Small intestine (tissue), 7 donors: ENCODE data around the gene ITGB3BP. TPM values are rescaled to one million over a fixed set of nuclear protein-coding genes. Genes with fewer than 3 reads are reported as not detected.

Experiments
- DNase-seq, 2 donors: peaks; one replicate each; pipeline versions ENCODE4 v3.0.0 to v3.0.0-alpha.2; 2013
- FAIRE-seq: peaks from 2 replicates; lab custom pipeline; 2012; peaks lifted over from hg19 to GRCh38; lab: Jason Lieb, UNC
- H3K27ac ChIP-seq, 3 donors: one replicate each; pipeline ENCODE4 v1.5.1; 2013; ENCODE audit warnings: low read length in 2 of 3, mild to moderate bottlenecking in 2 of 3, control low read depth in 1 of 3, inconsistent platforms in 1 of 3, low read depth in 1 of 3, moderate library complexity in 1 of 3
- H3K27me3 ChIP-seq, 3 donors: one replicate each; pipeline ENCODE4 v1.6.1; 2013; ENCODE audit warnings: low read length in 3 of 3, inconsistent platforms in 1 of 3; ENCODE audit not compliant: control insufficient read depth in 3 of 3, insufficient read depth in 3 of 3
- H3K36me3 ChIP-seq, 3 donors: one replicate each; pipeline ENCODE4 v1.6.1; 2013; ENCODE audit warnings: low read length in 3 of 3, inconsistent platforms in 1 of 3, low read depth in 1 of 3, mild to moderate bottlenecking in 1 of 3, moderate library complexity in 1 of 3; ENCODE audit not compliant: control insufficient read depth in 3 of 3, insufficient read depth in 2 of 3
- H3K4me1 ChIP-seq, 3 donors: one replicate each; pipeline ENCODE4 v1.6.1; 2013; ENCODE audit warnings: low read length in 2 of 3, inconsistent platforms in 1 of 3, low read depth in 1 of 3, mild to moderate bottlenecking in 1 of 3, moderate library complexity in 1 of 3; ENCODE audit not compliant: control insufficient read depth in 3 of 3, insufficient read depth in 2 of 3
- H3K4me3 ChIP-seq, 3 donors: one replicate each; pipeline ENCODE4 v1.5.1; 2013; ENCODE audit warnings: low read length in 3 of 3, control low read depth in 1 of 3, inconsistent platforms in 1 of 3, low read depth in 1 of 3, mild to moderate bottlenecking in 1 of 3, moderate library complexity in 1 of 3
- H3K9me3 ChIP-seq, 2 donors: one replicate each; pipeline ENCODE4 v1.6.1; 2013; ENCODE audit warnings: low read depth in 1 of 2, low read length in 1 of 2; ENCODE audit not compliant: control insufficient read depth in 2 of 2, insufficient read depth in 1 of 2
- WGBS, 3 donors: extraction: QIAGEN DNeasy Blood & Tissue Kit; methylation state at CpG; one replicate each; pipeline ENCODE4 v1.1.7; 2013; 5-methylcytosine and 5-hydroxymethylcytosine counted together
- polyA plus RNA-seq, 4 donors: library from polyadenylated mRNA; stranded (reverse) in 3 of 4; unstranded in 1 of 4; fragments of 200-250 nt in 3 of 4; fragments of 120-200 nt in 1 of 4; gene quantifications; one replicate each; pipeline versions ENCODE4 v1.2.1 to v1.2.3, GENCODE V29; 2013
- donor health status: healthy with polysubstance abuse.
- donor health status: control.
- donor health status: control.
- donor health status: Bipolar disorder and iron deficiency.
- donor health status: healthy.

Gene ITGB3BP
- polyA plus RNA-seq, 4 donors: 10.5 to 30.2 (median 17.0) TPM

GRCh38 chr1:63532727-63533126 lies 9.7 kb upstream of the ITGB3BP start:
- Histone ChIP-seq H3K36me3 (peaks cover 0 to 3% (median 0%) of the 10 kb centered on the region in 3 donors), H3K4me3 (no peak overlapping the region), H3K4me1 (no peaks in the 10 kb centered on the region), H3K27me3 (no peaks in the 10 kb centered on the region), H3K9me3 (no peaks in the 10 kb centered on the region), H3K27ac (no peak overlapping the region)
- DNase-seq (no peak), FAIRE-seq (no peak)
- WGBS, 3 donors: 84 to 93% (median 89%) methylated on average over 1 of the region's 1 CpG

GRCh38 chr1:63524201-63524600 lies 1.2 kb upstream of the ITGB3BP start:
- WGBS, 3 donors: 12 to 39% (median 35%) methylated on average over 3 of the region's 3 CpGs
- DNase-seq (peak in 1 of 2 donors; percentile 2), FAIRE-seq (no peak)
- Histone ChIP-seq H3K27me3 (no peaks in the 10 kb centered on the region), H3K4me1 (peaks cover 0 to 8% (median 2%) of the 10 kb centered on the region in 3 donors), H3K9me3 (no peaks in the 10 kb centered on the region), H3K4me3 (peak overlapping the region in 2 of 3 donors; percentile 69 to 76), H3K27ac (no peak overlapping the region), H3K36me3 (no peaks in the 10 kb centered on the region)

DNA sequence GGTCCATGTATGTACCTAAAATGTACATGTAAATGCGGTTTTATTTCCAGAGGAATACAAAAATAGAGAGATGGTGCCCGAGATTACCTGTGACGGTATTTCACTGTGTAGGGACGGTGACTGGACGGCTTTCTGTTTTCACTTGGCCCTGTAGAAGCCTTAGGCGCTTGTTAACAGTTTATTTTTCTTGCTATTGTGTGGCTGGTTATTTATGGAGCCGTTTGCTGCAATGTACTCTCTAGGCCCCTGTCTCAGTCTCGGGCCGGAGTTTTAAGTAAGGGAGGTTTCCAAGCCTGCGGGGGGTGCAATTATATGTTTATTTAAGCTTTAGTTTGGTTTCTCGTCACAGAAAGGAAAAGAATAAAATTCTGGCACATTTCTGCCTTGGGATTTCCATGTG lies 713 bp upstream of the ITGB3BP start:
- DNase-seq: no peak
- peaks cover 0 to 8% (median 2%) of the 10 kb centered on the region in 3 donors for H3K4me1 ChIP-seq
- peak overlapping the region; percentile 89 to 97 (median 93) for H3K27ac ChIP-seq
- no peaks in the 10 kb centered on the region for H3K36me3 ChIP-seq
- 1% methylated on average over 11 of the region's 11 CpGs for WGBS, 3 donors
- H3K27me3 ChIP-seq: no peaks in the 10 kb centered on the region
- peak overlapping the region; percentile 46 to 76 (median 69) for H3K4me3 ChIP-seq
- no peak for FAIRE-seq
- no peaks in the 10 kb centered on the region for H3K9me3 ChIP-seq

- no peaks in the 10 kb centered on the region for H3K4me1 ChIP-seq
- DNase-seq (no peak), FAIRE-seq (no peak)
- no peaks in the 10 kb centered on the region for H3K36me3 ChIP-seq
- WGBS, 3 donors: 70 to 79% (median 76%) methylated on average over 2 of the region's 2 CpGs
- H3K9me3 ChIP-seq: peaks cover 0 to 6% of the 10 kb centered on the region in 2 donors
- no peak overlapping the region for H3K4me3 ChIP-seq
- no peaks in the 10 kb centered on the region for H3K27me3 ChIP-seq
- no peak overlapping the region for H3K27ac ChIP-seq
These were observed 6.4 kb downstream of the ITGB3BP start for GRCh38 chr1:63516629-63517028.

DNA sequence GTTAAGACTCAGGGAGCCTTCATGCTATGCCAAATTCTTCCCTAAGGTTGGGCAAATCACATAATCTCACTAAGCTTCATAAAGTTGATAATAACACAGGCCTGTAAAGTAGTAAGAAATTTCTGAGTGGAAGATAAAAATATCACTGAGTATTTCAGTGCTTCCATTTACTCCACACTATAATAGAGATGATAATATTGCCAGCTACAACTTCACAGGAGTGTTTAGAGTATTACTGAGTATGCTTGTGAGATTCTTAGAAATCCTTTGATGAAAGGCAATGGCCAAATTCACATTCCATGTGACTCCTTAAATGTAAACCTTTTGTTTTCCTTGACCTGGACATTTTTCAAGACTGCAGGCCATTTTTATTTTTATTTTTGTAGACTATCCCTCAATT lies 10.4 kb downstream of the ITGB3BP start:
- Histone ChIP-seq H3K27ac (no peak overlapping the region), H3K27me3 (no peaks in the 10 kb centered on the region), H3K4me3 (no peak overlapping the region), H3K9me3 (peaks cover 0 to 6% of the 10 kb centered on the region in 2 donors), H3K36me3 (peaks cover 0 to 4% (median 0%) of the 10 kb centered on the region in 3 donors), H3K4me1 (no peaks in the 10 kb centered on the region)
- FAIRE-seq (no peak), DNase-seq (no peak)

DNA sequence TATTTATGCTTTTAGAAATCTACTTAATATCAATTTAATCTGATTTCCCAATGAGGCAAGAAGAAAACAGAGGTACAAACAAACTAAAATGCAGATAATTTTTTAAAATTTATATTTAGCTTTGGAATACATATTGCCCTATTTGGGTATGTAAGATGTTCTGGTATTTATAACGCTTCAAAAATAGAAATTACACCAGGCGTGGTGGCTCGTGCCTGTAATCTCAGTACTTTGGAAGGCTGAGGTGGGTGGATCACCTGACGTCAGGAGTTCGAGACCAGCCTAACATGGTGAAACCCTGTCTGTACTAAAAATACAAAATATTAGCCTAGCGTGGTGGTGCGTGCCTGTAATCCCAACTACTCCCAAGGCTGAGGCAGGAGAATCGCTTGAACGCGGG lies 13.3 kb downstream of the ITGB3BP start:
- Histone ChIP-seq H3K4me3 (no peak overlapping the region), H3K27me3 (no peaks in the 10 kb centered on the region), H3K36me3 (peaks cover 0 to 4% (median 0%) of the 10 kb centered on the region in 3 donors), H3K4me1 (no peaks in the 10 kb centered on the region), H3K9me3 (peaks cover 0 to 6% of the 10 kb centered on the region in 2 donors), H3K27ac (no peak overlapping the region)
- no peak for DNase-seq
- FAIRE-seq: no peak
- WGBS, 3 donors: 85 to 87% (median 87%) methylated on average over 10 of the region's 10 CpGs

DNA sequence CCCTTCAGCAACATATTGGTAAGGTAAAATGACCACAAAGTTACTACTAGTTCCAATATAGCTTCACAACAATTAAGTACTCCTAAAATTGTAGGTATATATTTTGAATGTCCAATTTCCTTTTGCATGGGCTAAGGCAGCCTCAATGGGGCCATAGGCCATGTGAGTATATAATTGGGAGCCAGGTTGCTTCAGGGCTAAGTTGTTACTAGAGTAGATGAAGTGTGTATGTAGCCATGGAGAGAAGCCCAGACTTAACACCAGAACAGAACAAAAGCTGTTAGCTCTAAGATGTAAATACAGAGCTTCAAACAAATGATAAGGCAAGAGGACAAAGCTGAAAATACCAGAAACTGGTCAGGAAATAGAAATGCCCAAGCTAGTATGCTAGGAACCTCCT lies 16.2 kb downstream of the ITGB3BP start:
- FAIRE-seq (no peak), DNase-seq (no peak)
- no peak overlapping the region for H3K4me3 ChIP-seq

GRCh38 chr1:63501256-63501655 lies 21.8 kb downstream of the ITGB3BP start:
- WGBS, 3 donors: 93 to 96% (median 95%) methylated on average over 3 of the region's 3 CpGs
- Histone ChIP-seq H3K36me3 (peaks cover 0 to 3% (median 0%) of the 10 kb centered on the region in 3 donors), H3K27ac (no peak overlapping the region), H3K27me3 (no peaks in the 10 kb centered on the region), H3K4me1 (no peaks in the 10 kb centered on the region), H3K9me3 (no peaks in the 10 kb centered on the region), H3K4me3 (no peak overlapping the region)
- DNase-seq (no peak), FAIRE-seq (no peak)

More for the DNA sequence above, 16.2 kb downstream of the ITGB3BP start:
- Histone ChIP-seq H3K36me3 (peaks cover 0 to 4% (median 0%) of the 10 kb centered on the region in 3 donors), H3K27me3 (no peaks in the 10 kb centered on the region), H3K4me1 (no peaks in the 10 kb centered on the region), H3K9me3 (no peaks in the 10 kb centered on the region), H3K27ac (no peak overlapping the region)

DNA sequence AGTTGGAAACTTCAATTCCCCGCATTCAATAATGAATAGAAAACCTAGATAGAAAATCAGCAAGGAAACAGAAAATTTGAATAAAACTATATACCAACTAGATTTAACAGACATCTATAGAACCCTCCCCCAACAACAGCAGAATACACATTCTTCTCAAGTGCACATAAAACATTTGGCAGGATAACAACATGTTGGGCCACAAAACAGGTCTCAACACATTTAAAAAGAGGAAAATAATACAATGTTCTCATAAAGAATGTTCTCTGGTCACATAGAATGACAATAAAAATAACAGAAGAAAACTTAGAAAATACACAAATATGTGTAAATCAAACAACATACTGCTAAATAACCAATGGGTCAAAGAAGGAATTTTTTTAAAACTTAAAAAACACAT lies 24.9 kb downstream of the ITGB3BP start:
- Histone ChIP-seq H3K4me1 (no peaks in the 10 kb centered on the region), H3K27ac (no peak overlapping the region), H3K9me3 (no peaks in the 10 kb centered on the region), H3K4me3 (no peak overlapping the region), H3K36me3 (peaks cover 0 to 3% (median 0%) of the 10 kb centered on the region in 3 donors), H3K27me3 (no peaks in the 10 kb centered on the region)
- WGBS, 3 donors: 47 to 93% (median 57%) methylated on average over 1 of the region's 1 CpG
- no peak for FAIRE-seq
- DNase-seq: no peak
